GM12891 (cell line): ENCODE results near the gene TDG.

Source experiments
- POLR2A ChIP-seq: IDR thresholded peaks from 2 replicates; pipeline ENCODE4 v1.6.1; 2011; ENCODE audit warnings: low read depth, low read length, control low read depth
- POLR2AphosphoS5 ChIP-seq: IDR thresholded peaks from 2 replicates; pipeline ENCODE4 v1.6.1; 2011; ENCODE audit warnings: low read depth, low read length, control low read depth

DNA sequence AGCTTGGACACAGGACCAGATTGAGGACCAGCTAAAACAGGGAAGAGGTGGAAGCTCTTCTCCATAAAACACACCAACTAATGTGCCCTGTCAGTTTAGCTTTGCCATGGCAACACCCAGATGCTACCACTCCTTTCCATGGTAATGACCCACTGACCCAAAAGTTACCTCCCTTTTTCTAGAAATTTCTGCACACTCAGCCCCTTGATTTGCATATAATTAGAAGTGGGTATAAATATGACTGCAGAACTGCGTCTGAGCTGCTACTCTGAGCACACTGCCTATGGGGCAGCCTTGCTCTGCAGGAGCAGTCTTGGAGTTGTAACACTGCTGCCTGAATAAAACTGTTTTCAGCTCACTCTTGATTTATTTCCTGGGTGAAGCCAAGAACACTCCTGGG is 3.2 kb upstream of the TDG start:
- peak; percentile 76 for TF ChIP-seq POLR2A
- TF ChIP-seq POLR2AphosphoS5: no peak
